Thoracic aorta (tissue), 2 donors: Measurements from ENCODE around the gene AKAIN1. TPM values are rescaled to one million over a fixed set of nuclear protein-coding genes. Genes with fewer than 3 reads are reported as not detected.

Experiments
- ATAC-seq: fragments of 150-250 bp; one replicate; pipeline ENCODE4 v1.8.0; 2017; ENCODE audit warnings: low read depth; ENCODE audit not compliant: insufficient number of reproducible peaks, low FRiP score
- DNase-seq: peaks from one replicate; pipeline ENCODE4 v3.0.0-alpha.2; 2020; ENCODE audit warnings: low spot score
- H3K27ac ChIP-seq, 2 donors: fragments of 200-600 bp; sonication (generic); 1 replicate in 1 of 2; 2 replicates in 1 of 2; pipeline ENCODE4 v1.5.1; 2016; ENCODE audit warnings: mild to moderate bottlenecking in 2 of 2, moderate library complexity in 2 of 2
- H3K27me3 ChIP-seq: fragments of 200-600 bp; sonication (generic); replicated peaks from 2 replicates; pipeline ENCODE4 v1.6.0; 2016; ENCODE audit warnings: mild to moderate bottlenecking; ENCODE audit not compliant: insufficient read depth
- H3K36me3 ChIP-seq: fragments of 200-600 bp; sonication (generic); one replicate; pipeline ENCODE4 v1.5.1; 2016
- H3K4me1 ChIP-seq, 2 donors: fragments of 200-600 bp; sonication (generic); 1 replicate in 1 of 2; 2 replicates in 1 of 2; pipeline versions ENCODE4 v1.5.1 to v1.6.0; 2016; ENCODE audit warnings: low read depth in 2 of 2, mild to moderate bottlenecking in 1 of 2; ENCODE audit not compliant: control insufficient read depth in 1 of 2
- H3K4me3 ChIP-seq: fragments of 200-600 bp; sonication (generic); 2 replicates; pipeline ENCODE4 v1.5.1; 2016; ENCODE audit warnings: mild to moderate bottlenecking
- H3K9me3 ChIP-seq: fragments of 200-600 bp; sonication (generic); 2 replicates; pipeline ENCODE4 v1.5.1; 2016
- total RNA-seq, 2 donors: library from RNA; depleted of rRNA; stranded (reverse); fragments of >200 nt; gene quantifications; one replicate each; pipeline versions ENCODE4 v1.1.0 to v1.2.3, GENCODE V29; 2016
- TF ChIP-seq, protein P1 (sequence below): fragments of 200-600 bp; sonication (generic); IDR thresholded peaks from one replicate; pipeline ENCODE4 v1.5.1; 2019; ENCODE audit warnings: antibody characterized with exemption

Gene AKAIN1
- total RNA-seq, 2 donors from 2014 or later, result not detected

DNA sequence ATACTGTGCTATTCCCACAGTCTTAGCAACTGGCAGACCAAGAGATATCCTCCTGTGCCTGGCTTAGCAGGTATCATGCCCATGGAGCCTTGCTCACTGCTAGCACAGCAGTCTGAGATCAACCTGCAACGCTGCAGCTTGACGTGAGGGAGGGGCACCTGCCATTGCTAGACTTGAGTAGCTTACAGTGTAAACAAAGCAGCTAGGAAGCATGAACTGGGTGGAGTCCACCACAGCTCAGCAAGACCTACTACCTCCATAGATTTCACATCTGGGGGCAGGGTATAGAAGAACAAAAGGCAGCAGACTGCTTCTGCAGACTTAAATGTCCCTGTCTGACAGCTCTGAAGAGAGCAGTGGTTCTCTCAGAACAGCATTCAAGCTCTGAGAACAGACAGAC lies 74.8 kb downstream of the AKAIN1 start:
- Histone ChIP-seq H3K36me3 (no peaks in the 10 kb centered on the region), H3K4me3 (no peak overlapping the region), H3K9me3 (no peaks in the 10 kb centered on the region), H3K27me3 (no peaks in the 10 kb centered on the region), H3K4me1 (no peaks in the 10 kb centered on the region), H3K27ac (no peak overlapping the region)
- ATAC-seq (no peak), DNase-seq (no peak)
- TF ChIP-seq, protein P1, sequence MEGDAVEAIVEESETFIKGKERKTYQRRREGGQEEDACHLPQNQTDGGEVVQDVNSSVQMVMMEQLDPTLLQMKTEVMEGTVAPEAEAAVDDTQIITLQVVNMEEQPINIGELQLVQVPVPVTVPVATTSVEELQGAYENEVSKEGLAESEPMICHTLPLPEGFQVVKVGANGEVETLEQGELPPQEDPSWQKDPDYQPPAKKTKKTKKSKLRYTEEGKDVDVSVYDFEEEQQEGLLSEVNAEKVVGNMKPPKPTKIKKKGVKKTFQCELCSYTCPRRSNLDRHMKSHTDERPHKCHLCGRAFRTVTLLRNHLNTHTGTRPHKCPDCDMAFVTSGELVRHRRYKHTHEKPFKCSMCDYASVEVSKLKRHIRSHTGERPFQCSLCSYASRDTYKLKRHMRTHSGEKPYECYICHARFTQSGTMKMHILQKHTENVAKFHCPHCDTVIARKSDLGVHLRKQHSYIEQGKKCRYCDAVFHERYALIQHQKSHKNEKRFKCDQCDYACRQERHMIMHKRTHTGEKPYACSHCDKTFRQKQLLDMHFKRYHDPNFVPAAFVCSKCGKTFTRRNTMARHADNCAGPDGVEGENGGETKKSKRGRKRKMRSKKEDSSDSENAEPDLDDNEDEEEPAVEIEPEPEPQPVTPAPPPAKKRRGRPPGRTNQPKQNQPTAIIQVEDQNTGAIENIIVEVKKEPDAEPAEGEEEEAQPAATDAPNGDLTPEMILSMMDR, result no peak

DNA sequence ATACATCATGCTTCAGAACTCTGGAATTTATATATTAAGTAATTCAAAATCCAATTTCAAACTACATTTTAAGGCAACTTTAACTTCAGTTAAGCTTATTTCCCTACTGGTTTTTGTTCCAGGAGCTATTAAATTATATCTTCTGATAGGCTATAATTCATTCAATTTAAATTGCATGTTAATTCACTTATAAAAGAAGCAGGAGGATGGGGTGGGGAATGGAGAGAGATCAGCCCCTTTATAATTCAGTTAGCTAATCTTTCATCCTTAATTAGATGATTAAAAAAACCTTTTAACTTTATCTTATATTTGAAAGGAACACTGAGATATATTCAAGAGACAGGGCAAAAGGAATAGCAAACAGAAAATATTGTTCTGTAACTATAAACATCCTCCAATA lies 86.8 kb downstream of the AKAIN1 start:
- no peak overlapping the region for H3K4me3 ChIP-seq
- H3K27ac ChIP-seq, result no peak overlapping the region
- H3K9me3 ChIP-seq, result no peaks in the 10 kb centered on the region
- H3K27me3 ChIP-seq, result no peaks in the 10 kb centered on the region
- ATAC-seq (no peak), DNase-seq (no peak)
- no peaks in the 10 kb centered on the region for H3K4me1 ChIP-seq
- TF ChIP-seq, protein P1, result no peak
- H3K36me3 ChIP-seq, result no peaks in the 10 kb centered on the region

DNA sequence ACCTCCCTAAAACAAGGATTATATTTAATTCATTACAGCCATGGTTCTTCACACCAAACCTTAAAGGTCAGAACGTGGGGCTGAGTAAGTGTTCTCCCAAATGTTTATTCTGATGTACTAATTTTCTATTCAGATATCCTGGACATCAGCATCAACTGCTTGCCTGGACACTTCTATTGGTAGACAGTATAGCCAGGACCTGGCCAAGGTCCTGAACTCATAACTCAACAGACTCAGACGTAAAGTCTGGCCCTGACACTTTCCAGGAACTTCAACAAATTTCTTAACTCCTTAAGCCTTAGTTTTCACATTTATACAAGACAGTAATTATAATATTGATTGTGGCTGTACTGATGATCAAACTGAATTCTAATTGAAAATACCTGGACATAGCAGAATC lies 89.1 kb downstream of the AKAIN1 start:
- TF ChIP-seq, protein P1, result no peak
- ATAC-seq (no peak), DNase-seq (no peak)
- H3K4me3 ChIP-seq, result no peak overlapping the region
- H3K27me3 ChIP-seq, result no peaks in the 10 kb centered on the region
- H3K9me3 ChIP-seq, result no peaks in the 10 kb centered on the region
- H3K36me3 ChIP-seq, result no peaks in the 10 kb centered on the region
- H3K4me1 ChIP-seq, result no peaks in the 10 kb centered on the region
- no peak overlapping the region for H3K27ac ChIP-seq

DNA sequence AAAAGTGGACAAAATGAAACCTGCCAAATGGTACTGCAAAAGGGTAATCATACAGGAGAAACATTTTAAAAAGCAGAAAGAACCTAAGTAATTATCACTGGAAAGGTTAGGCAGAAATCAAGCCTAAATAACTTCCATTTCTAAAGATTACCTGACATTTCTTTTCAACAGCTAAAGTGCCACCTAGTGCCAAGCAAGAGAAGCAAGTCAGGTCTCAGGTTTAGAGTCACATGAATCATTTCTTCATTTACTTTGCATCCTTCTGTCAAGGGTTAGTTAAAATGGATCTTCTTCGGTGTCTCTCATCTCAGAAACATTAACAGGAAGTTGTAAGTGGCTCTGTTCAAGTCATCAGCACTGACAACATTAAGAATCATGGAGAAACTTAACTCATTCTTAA lies 90.3 kb downstream of the AKAIN1 start:
- Histone ChIP-seq H3K9me3 (no peaks in the 10 kb centered on the region), H3K27me3 (no peaks in the 10 kb centered on the region), H3K27ac (no peak overlapping the region), H3K36me3 (no peaks in the 10 kb centered on the region), H3K4me1 (no peaks in the 10 kb centered on the region), H3K4me3 (no peak overlapping the region)
- TF ChIP-seq, protein P1, result no peak
- ATAC-seq (no peak), DNase-seq (no peak)

DNA sequence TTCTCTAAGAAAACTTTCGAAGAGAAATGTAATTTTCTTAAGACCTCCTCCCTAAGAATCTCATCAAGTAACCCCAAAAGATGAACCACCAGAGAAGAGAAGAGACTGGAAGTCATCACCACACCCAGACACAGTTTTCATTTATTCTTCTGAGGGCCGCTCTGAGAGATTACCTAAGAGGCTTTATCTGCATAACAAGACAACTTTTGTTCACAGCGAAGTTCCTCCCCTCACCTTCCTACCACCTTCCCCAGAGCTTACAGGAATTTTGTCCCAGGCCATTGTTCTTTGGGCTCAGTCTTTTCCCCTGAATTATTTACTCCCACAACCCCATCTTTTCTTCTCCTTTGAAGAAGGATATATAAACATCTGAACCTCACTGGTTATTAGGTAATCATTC lies 92.8 kb downstream of the AKAIN1 start:
- no peak overlapping the region for H3K4me3 ChIP-seq
- DNase-seq (no peak), ATAC-seq (no peak)
- no peaks in the 10 kb centered on the region for H3K36me3 ChIP-seq
- TF ChIP-seq, protein P1, result no peak
- H3K4me1 ChIP-seq, result no peaks in the 10 kb centered on the region
- H3K27ac ChIP-seq, result no peak overlapping the region
- no peaks in the 10 kb centered on the region for H3K27me3 ChIP-seq
- no peaks in the 10 kb centered on the region for H3K9me3 ChIP-seq
